ENCODE results near the gene CFHR4. TPM values are rescaled to one million over a fixed set of nuclear protein-coding genes. Genes with fewer than 3 reads are reported as not detected.

CFHR4 gene
- not detected in 2 replicates for total RNA-seq

DNA sequence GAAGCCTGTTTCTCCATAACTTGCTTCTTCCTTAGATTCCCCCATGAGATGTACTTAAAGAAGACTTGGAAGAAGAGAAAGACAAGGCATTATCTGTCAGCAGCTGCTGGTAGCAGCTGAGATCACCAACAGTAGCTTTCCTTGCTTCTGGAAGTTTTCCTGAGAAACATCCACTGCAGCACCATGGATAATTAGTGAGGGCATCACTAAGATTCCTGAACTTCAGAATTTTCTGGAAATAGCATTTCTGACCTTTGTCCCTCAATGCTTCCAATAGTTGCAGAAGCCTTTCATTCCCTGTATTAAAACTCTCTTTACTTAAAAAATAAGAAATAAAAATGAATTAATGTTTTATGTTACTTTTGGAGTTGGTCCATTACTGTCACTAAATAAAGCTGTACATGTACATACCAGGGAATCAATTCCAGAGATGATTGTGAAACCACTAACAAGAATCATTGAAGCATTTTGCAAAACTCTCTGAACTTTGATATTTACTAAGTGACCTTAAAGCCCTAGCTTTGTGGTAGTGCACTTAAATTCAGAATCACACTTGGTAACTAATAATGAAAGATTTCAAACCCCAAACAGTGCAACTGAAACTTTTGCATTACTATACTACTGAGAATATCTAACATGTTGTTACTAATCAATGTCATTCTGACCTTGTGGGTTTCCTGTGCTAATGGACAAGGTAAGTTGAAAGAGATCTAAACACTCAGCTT lies at the start of gene CFHR4:
Gene CFHR4, plus strand, starts transcription at position 538 of the 725 bp plus-strand sequence. Its CDS starts 99 bp downstream, at position 637.

DNA sequence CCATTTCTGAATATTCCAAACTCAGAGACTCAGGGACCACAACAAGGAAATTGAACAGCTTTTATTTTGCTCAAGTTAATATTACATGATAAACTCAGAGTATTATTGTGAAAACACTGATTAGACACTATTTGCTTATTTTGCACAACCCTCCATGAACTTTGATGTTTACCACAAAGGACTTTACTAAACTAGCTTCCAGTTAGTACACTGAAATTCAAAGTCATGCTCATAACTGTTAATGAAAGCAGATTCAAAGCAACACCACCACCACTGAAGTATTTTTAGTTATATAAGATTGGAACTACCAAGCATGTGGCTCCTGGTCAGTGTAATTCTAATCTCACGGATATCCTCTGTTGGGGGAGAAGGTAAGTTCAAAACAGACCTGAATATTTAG lies 55.7 kb downstream of the CFHR4 start, which contains the start of gene CFHR2:
Gene CFHR2, plus strand, starts transcription at position 171 of the 400 bp plus-strand sequence. Its CDS starts 143 bp downstream, at position 314.

Other genes starting within 250 kb of the CFHR4 start
- 285 and 426 TPM in 2 replicates for gene CFH, start 236.0 kb upstream of the CFHR4 start, total RNA-seq
- gene CFHR3, start 113.2 kb upstream of the CFHR4 start, total RNA-seq: 0.06 TPM in 1 of 2 replicates, not detected in the other
- gene CFHR1, start 68.3 kb upstream of the CFHR4 start, total RNA-seq: 0.12 and 0.13 TPM in 2 replicates
- not detected in 2 replicates for gene CFHR2, start 55.7 kb downstream of the CFHR4 start, total RNA-seq
- gene CFHR5, start 89.5 kb downstream of the CFHR4 start, total RNA-seq: not detected in 2 replicates
- gene F13B, start 179.2 kb downstream of the CFHR4 start, total RNA-seq: not detected in 2 replicates